ACC112 (cell line): ENCODE results near the gene WDR89.
"Not testable (repeated sequence)": the region's sequence is repeated elsewhere in the genome, so short reads cannot be mapped to it uniquely, and the experiment has no call there.

Source experiments
- H2AFZ ChIP-seq: fragments of 200-600 bp; sonication (generic); one replicate; pipeline ENCODE4 v1.6.0; 2017; ENCODE audit warnings: antibody characterized with exemption, low read length; ENCODE audit not compliant: unreplicated experiment
- H3K27ac ChIP-seq: fragments of 200-600 bp; sonication (generic); 2 replicates; pipeline ENCODE4 v1.5.1; 2014; ENCODE audit warnings: low read depth, mild to moderate bottlenecking, antibody characterized with exemption, low read length, moderate library complexity
- H3K27me3 ChIP-seq: fragments of 200-600 bp; sonication (generic); 2 replicates; pipeline ENCODE4 v1.6.1; 2014; ENCODE audit warnings: mild to moderate bottlenecking, antibody characterized with exemption, low read length, moderate library complexity, mixed read lengths; ENCODE audit not compliant: insufficient read depth
- H3K36me3 ChIP-seq: fragments of 200-600 bp; sonication (generic); 2 replicates; pipeline ENCODE4 v1.6.1; 2016; ENCODE audit warnings: mild to moderate bottlenecking, antibody characterized with exemption, low read length, moderate library complexity, mixed read lengths; ENCODE audit not compliant: insufficient read depth
- H3K4me1 ChIP-seq: fragments of 200-600 bp; sonication (generic); one replicate; pipeline ENCODE4 v1.6.1; 2016; ENCODE audit warnings: low read length, mixed read lengths; ENCODE audit not compliant: insufficient read depth, unreplicated experiment, control insufficient read depth
- H3K4me3 ChIP-seq: fragments of 200-600 bp; sonication (generic); 2 replicates; pipeline ENCODE4 v1.5.1; 2014; ENCODE audit warnings: mild to moderate bottlenecking, low read depth, low read length
- H3K79me2 ChIP-seq: fragments of 200-600 bp; sonication (generic); one replicate; pipeline ENCODE4 v1.6.0; 2016; ENCODE audit warnings: low read length; ENCODE audit not compliant: control insufficient read depth, unreplicated experiment, insufficient read depth

The WDR89 gene

DNA sequence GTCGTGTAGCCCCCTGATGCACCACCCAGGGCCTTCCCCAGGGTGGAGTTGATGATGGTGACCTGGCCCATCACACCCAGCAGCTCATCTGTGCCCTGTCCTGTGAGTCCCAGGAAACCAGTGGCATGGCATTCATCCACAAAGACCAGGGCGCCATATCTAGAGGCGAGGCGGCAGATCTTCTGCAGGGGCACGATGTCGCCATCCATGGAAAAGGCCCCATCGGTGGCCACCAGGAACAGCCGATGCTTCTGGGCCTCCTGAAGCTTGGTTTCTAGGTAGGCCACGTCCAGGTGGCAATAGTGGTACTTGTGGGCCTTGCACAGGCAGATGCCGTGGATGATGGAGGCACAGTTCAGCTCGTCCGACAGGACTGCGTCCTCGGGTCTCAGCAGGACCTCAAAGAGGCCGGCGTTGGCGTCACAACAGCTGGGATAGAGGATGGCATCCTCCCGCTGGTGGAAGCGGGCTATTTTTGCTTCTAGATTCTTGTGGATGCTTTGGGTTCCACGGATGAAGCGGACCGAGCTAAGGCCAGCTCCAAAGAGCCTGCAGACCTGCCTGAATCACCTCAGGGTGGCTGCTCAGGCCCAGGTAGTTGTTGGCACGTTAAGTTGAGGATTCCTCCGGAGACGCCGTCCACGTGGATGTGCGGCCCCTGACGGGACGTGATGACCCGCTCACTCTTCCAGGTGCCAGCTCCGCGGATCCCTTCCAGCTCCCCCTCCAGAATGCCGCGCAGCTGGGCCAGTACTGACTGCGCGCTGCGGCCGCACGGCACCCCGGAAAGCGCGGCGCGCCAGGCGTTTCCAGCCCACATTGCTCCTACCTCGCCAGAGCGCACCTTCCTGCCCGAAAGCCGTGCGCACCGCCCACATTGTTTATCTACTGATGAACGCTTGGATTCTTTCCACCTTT lies 47.0 kb downstream of the WDR89 start:
- H3K36me3 ChIP-seq, result peaks cover 32% of the 10 kb centered on the region
- no peak overlapping the region for H3K4me3 ChIP-seq
- H3K4me1 ChIP-seq, result no peaks in the 10 kb centered on the region
- no peaks in the 10 kb centered on the region for H3K27me3 ChIP-seq
- H3K79me2 ChIP-seq, result no peaks in the 10 kb centered on the region
- H3K27ac ChIP-seq, result no peak overlapping the region
- no peak overlapping the region for H2AFZ ChIP-seq

DNA sequence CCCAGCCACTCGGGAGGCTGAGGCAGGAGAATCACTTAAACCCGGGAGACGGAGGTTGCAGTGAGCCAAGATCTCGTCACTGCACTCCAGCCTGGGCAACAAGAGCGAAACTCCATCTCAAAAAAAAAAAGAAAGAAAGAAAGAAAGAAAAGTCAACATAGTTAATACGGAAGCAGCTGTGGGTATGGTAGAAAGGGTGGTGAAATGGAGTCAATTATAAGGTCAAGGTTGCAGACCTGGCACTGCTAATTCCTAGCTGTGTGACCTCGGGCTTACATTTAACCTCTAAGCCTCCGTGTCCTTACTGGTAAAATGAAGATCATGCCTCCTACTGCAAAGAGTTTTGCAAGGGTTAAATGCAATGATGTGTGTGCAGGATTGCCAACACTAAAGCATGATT lies 58.6 kb downstream of the WDR89 start:
- not testable (repeated sequence) for H3K4me1 ChIP-seq, H3K27me3 ChIP-seq, H3K27ac ChIP-seq, H3K36me3 ChIP-seq, H2AFZ ChIP-seq, H3K4me3 ChIP-seq, H3K79me2 ChIP-seq

DNA sequence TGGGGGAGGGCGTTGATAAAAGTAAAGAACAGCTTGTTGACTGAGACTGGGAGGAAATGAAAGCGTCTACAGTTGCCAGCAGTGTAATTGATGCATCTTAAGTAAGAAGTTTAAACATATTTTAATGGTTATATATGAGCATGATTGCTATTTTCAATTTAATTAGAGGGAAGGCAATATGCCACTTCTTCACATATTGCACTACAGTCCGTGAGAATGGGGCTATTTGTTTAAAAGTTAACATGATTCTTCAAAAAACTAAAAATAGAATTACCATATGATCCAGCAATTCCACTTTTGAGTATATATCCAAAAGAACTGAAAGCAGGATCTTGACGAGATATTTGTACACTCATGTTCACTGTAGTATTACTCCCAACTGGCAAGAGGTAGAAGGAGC lies 60.2 kb downstream of the WDR89 start:
- no peaks in the 10 kb centered on the region for H3K4me1 ChIP-seq
- no peaks in the 10 kb centered on the region for H3K79me2 ChIP-seq
- H2AFZ ChIP-seq, result no peak overlapping the region
- no peak overlapping the region for H3K27ac ChIP-seq
- H3K27me3 ChIP-seq, result no peaks in the 10 kb centered on the region
- no peak overlapping the region for H3K4me3 ChIP-seq
- H3K36me3 ChIP-seq, result no peaks in the 10 kb centered on the region

DNA sequence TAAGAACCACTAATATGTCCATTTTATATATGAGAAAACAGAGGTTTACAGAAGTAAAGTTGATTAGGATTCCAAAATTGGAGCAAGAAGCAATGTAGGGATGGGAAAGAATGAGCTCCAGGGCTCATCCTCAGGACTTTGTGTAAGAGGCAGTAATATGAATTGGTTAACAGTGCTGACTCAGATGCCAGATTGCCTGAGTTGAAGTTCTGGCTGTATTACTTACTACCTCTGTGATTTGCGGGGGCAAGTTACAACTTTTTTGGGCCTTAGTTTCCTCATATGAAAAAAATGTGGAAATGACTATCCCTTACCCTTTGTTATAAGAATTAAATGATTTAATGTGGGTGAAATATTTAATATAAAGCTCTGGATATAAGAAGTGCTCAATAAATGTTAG lies 63.4 kb downstream of the WDR89 start:
- H3K79me2 ChIP-seq, result no peaks in the 10 kb centered on the region
- no peaks in the 10 kb centered on the region for H3K27me3 ChIP-seq
- no peak overlapping the region for H2AFZ ChIP-seq
- no peaks in the 10 kb centered on the region for H3K4me1 ChIP-seq
- H3K4me3 ChIP-seq, result no peak overlapping the region
- H3K27ac ChIP-seq, result no peak overlapping the region
- H3K36me3 ChIP-seq, result no peaks in the 10 kb centered on the region

DNA sequence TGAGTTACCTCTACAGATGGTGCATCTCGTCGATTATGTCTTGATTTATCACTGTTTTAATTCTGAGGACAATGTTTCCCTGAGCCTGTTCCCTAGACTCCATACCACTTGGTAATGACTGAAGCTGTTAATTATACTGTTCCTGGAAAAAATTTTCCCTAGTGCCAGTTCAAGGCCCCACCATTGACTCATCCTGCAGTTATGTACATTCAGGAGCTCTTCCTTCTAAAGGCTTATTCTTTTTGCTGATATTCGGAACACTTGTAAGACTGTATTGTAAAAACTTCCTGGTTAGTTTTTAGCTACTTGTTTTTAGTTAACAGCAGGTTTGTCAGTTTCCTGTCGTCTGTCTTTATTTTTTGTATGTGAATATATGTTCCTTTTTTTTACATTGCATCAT lies 68.1 kb downstream of the WDR89 start:
- no peaks in the 10 kb centered on the region for H3K36me3 ChIP-seq
- no peaks in the 10 kb centered on the region for H3K4me1 ChIP-seq
- H3K27me3 ChIP-seq, result no peaks in the 10 kb centered on the region
- no peak overlapping the region for H3K27ac ChIP-seq
- no peaks in the 10 kb centered on the region for H3K79me2 ChIP-seq
- no peak overlapping the region for H3K4me3 ChIP-seq
- H2AFZ ChIP-seq, result no peak overlapping the region

DNA sequence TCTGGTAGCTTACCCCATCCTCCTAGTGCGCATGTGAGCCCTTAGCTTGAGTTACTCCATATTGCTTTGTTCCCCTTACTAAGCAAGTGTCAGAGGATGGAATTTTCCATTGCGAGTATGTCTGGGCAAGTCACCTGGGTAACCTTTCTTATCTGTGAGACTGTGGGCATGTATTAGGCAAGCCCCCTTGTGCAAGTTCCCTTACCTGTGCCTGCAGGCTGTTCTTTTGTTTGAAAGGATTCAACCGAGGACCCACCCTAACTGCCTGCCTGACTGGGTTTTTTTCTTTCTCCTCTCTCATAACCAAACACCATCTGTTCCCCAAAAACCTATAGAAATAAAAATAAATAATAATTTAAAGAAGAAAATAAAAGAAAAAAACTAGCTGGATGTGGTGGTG lies 76.2 kb downstream of the WDR89 start:
- no peaks in the 10 kb centered on the region for H3K36me3 ChIP-seq
- peaks cover 13% of the 10 kb centered on the region for H3K4me1 ChIP-seq
- H3K79me2 ChIP-seq, result no peaks in the 10 kb centered on the region
- no peak overlapping the region for H2AFZ ChIP-seq
- H3K4me3 ChIP-seq, result no peak overlapping the region
- no peak overlapping the region for H3K27ac ChIP-seq
- H3K27me3 ChIP-seq, result peaks cover 7% of the 10 kb centered on the region; the same call in 1 of the 2 replicates

DNA sequence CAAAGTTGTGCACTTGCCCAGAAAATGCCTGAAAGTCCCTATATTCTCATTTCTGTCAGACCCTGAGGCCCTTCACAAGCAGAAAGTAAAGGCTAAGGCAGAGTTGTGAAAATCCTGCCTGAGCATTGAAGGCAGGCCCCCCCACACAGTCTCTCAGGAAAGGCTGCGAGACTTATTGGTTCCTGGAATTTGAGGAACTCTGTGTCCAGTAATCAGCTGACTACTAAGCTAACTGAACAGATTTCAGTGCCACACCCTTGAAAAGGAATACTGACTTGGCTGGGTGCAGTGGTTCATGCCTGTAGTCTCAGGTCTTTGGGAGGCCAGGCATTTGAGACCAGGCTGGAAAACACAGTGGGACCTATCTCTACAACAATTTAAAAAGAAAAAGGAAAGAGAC lies 77.4 kb downstream of the WDR89 start:
- H3K79me2 ChIP-seq, result no peaks in the 10 kb centered on the region
- no peak overlapping the region for H3K27ac ChIP-seq

DNA sequence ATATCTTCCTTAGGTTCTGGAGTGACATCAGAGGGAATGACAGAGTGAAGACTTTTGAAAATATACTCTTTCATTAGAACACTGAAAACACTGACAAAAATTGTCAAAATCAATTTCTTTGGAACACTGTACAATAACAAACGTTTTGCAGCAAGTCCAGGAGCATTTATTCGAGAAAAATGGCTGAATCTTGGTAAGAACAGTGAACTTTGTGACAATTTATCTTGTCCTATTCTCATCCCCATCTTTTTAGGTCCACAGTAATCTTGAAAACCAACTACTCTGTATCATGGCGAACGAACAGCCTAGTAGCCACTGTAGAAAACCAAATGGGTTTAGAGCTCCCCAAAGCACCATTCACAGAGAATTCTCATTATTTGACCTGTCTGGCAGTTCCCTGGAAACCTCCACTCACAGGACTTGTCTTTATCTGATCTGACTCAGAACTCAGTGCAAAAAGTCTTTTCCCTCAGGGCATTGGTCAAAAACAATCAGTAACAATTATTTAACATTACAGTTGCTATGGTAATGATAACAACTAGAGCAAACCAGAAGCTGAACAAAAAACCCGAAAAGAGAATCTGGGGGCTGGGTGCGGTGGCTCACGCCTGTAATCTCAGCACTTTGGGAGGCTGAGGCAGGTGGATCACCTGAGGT lies 78.2 kb downstream of the WDR89 start:
- Histone ChIP-seq H3K4me3 (no peak overlapping the region), H3K4me1 (peaks cover 13% of the 10 kb centered on the region), H3K36me3 (no peaks in the 10 kb centered on the region), H3K27me3 (peaks cover 7% of the 10 kb centered on the region; the same call in 1 of the 2 replicates), H3K79me2 (no peaks in the 10 kb centered on the region), H3K27ac (no peak overlapping the region), H2AFZ (no peak overlapping the region)

More for the DNA sequence above, 77.4 kb downstream of the WDR89 start:
- no peak overlapping the region for H3K4me3 ChIP-seq
- H3K4me1 ChIP-seq, result peaks cover 13% of the 10 kb centered on the region
- H2AFZ ChIP-seq, result no peak overlapping the region
- no peaks in the 10 kb centered on the region for H3K36me3 ChIP-seq
- H3K27me3 ChIP-seq, result peaks cover 7% of the 10 kb centered on the region; the same call in 1 of the 2 replicates

DNA sequence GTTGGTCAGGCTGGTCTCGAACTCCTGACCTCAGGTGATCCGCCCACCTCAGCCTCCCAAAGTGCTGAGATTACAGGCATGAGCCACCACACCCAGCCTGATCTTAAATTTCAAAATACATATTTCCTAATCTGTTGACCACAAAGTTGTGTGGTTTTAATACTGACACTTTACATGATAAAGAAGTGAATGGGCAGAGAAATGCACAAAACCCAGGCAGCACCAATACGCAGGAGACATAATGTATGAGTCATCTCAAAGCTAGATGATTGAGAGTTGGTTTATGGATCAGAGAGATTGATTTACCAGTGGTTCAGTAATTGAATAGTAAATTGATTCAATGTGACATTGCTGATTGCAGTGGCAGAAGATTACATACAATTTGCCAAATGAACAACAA lies 79.3 kb downstream of the WDR89 start:
- H3K4me3 ChIP-seq, result no peak overlapping the region
- no peak overlapping the region for H2AFZ ChIP-seq
- no peaks in the 10 kb centered on the region for H3K79me2 ChIP-seq
- peaks cover 7% of the 10 kb centered on the region; the same call in 1 of the 2 replicates for H3K27me3 ChIP-seq
- H3K27ac ChIP-seq, result no peak overlapping the region
- peaks cover 13% of the 10 kb centered on the region for H3K4me1 ChIP-seq
- H3K36me3 ChIP-seq, result no peaks in the 10 kb centered on the region

DNA sequence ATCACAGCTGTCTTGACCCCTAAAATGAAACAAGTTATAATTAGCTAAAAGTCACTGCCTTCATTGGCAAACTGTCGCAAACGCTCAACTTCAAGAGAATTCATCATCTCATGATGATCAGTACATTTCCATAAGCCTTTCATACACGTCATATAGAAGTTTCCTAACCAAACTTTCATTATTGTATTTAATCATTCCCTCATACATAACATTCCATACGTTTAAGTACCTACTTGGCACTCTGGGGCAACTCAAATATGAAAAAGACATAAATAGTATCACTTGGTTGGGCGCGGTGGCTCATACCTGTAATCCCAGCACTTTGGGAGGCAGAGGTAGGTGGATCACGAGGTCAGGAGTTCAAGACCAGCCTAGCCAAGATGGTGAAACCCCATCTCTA lies 86.1 kb downstream of the WDR89 start:
- Histone ChIP-seq H2AFZ (no peak overlapping the region), H3K4me3 (no peak overlapping the region), H3K27ac (no peak overlapping the region), H3K27me3 (no peaks in the 10 kb centered on the region), H3K79me2 (no peaks in the 10 kb centered on the region), H3K36me3 (no peaks in the 10 kb centered on the region), H3K4me1 (peaks cover 12% of the 10 kb centered on the region)

DNA sequence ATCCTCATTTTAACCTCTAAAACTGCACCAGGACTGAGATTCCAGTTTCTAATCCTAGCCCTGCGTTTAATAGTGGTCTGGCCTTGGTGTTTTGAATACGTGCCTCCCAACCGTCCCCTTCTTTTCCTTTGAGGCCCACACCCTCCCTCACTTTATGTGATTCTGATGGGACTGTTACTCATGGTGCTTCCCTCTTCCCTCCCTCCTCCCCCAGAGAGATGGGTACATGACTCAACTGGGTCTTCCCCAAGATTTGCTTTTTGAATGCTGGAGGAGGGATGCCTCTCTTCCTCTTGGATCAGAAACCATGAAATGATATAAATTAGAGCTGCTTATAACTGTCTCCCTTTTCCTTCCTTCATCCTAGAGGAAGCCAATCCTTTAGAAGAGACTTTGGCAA lies 90.3 kb downstream of the WDR89 start:
- Histone ChIP-seq H3K79me2 (no peaks in the 10 kb centered on the region), H3K4me1 (peaks cover 12% of the 10 kb centered on the region), H3K27ac (peak overlapping the region; percentile 77), H3K36me3 (no peaks in the 10 kb centered on the region), H3K4me3 (peak overlapping the region; percentile 60), H3K27me3 (no peaks in the 10 kb centered on the region), H2AFZ (peak overlapping the region; percentile 100)
